CD4-positive, alpha-beta T cell treated with Interleukin-1 beta for 1 hour (primary cell): Measurements from ENCODE around the gene GABARAPL2.

Source experiments
- DNase-seq, 2 donors: peaks; one replicate each; pipeline ENCODE4 v3.0.0-alpha.2; 2020 to 2022

Gene GABARAPL2

GRCh38 chr16:75555213-75555706 lies 10.9 kb upstream of the GABARAPL2 start:
- DNase-seq: no peak

- DNase-seq: peak; percentile 97
Observed at GRCh38 chr16:75555707-75556430, 10.3 kb upstream of the GABARAPL2 start, which contains the start of gene TMEM231. TSS of gene TMEM231 (minus strand) at chr16:75556252. CDS start at chr16:75556209, 43 bp downstream.

- DNase-seq: no peak
Observed at GRCh38 chr16:75556431-75556950, 9.7 kb upstream of the GABARAPL2 start.

GRCh38 chr16:75558846-75559401 lies 7.3 kb upstream of the GABARAPL2 start:
- DNase-seq: no peak

- no peak for DNase-seq
Observed at GRCh38 chr16:75559564-75560372, 6.4 kb upstream of the GABARAPL2 start.

- no peak for DNase-seq
Observed at GRCh38 chr16:75565640-75566039, 539 bp upstream of the GABARAPL2 start.

DNA sequence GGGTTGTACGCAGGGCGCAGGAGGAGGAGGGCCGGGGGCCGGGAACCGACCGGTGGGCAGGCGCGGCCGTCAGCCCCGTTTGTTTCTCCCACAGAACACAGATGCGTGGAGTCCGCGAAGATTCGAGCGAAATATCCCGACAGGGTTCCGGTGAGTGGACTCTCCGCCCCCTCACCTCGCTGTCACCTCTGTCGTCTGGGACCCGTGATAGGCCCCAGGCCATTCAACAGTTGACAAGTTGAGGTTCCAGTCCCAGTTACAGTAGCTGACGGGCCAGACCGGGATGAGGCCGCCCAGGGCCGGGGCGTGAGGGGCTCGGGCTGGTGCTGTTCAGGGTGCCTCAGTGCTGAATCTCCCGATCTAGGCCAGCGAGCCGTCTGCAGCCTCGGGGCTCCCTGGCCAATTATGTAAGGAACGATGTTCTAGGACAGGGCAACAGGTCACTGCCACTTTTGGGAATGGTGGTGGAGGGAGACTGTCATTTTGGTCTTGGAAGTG lies 628 bp downstream of the GABARAPL2 start:
- peak; percentile 12 to 26 for DNase-seq

GRCh38 chr16:75567911-75568310 lies 1.7 kb downstream of the GABARAPL2 start:
- no peak for DNase-seq

GRCh38 chr16:75570396-75571065 lies 4.4 kb downstream of the GABARAPL2 start:
- DNase-seq: peak in 1 of 2 donors; percentile 7

DNA sequence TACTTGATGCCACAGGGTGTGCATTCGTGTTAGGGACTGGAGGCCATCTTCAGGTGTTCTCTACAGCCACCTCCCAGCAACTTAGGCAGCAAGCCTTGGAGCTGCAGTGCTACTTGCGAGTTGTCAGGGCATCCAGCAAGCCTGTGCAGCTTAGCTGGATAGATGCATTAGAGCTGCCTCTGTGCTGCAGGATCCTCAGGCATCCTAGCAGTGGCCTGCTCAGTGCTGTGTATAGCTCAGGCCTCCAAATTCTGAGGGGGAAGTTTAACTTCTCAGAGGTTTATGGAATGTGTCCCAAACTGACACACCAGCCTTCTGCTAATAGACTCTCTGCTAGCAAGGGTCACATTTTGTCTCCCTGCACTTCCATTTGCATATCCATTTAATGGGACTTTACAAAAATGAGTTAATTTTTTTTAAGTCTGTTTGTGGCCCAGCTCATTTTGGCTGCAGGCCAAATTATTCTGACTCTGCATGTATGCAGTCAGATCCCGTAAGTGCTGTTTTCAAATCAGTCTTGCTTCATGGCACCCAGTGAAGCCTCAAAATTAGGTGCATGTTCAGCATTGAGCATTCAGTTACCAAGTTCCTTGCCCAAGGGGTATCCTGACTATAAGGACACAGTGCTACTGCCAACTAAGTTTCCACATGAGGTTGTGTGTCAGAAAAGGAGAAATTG lies 6.8 kb downstream of the GABARAPL2 start:
- no peak for DNase-seq

DNA sequence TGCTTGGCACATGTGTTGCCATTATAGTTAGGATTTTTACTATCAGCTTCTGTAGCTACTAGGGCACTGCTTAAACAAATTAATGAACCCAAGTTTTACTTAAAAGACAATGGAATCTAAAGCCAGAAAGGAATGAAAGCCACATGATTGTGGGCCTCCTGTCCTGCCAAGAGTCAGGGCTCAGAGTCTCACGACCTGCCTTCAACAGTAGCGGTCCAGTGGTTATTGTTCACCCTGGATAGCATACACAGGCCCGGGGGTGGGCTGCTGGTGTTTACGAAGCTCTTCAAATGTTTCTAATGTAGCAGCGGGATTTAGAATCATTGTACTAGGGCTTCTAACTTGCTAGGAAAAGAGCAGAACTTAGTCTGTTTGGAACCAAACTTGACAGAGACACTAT lies 7.8 kb downstream of the GABARAPL2 start:
- no peak for DNase-seq

DNA sequence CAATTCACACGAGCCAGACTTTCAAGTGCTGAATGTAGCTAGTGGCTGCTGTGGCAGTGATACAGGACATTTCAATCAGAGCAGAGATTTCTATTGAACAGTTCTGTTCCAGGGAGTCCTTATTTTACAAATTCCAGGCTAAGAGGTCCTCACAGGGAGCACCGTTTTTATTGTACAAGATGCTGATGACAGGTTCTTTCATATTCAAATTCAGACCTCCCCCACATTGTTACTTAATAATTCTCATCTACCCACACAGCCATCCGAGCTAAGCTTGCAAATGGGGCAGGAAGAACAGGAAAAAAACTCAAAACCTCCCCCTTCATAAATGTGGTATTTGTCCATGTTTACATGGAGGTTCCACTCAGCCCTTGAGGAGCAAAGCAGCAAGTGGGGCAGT lies 9.8 kb downstream of the GABARAPL2 start:
- no peak for DNase-seq

- no peak for DNase-seq
Observed at GRCh38 chr16:75576384-75576811, 10.2 kb downstream of the GABARAPL2 start.

GRCh38 chr16:75578212-75578611 lies 12.0 kb downstream of the GABARAPL2 start:
- DNase-seq: no peak

GRCh38 chr16:75578725-75579124 lies 12.5 kb downstream of the GABARAPL2 start:
- DNase-seq: no peak

- DNase-seq: no peak
Observed at GRCh38 chr16:75579281-75579834, 13.2 kb downstream of the GABARAPL2 start.

DNA sequence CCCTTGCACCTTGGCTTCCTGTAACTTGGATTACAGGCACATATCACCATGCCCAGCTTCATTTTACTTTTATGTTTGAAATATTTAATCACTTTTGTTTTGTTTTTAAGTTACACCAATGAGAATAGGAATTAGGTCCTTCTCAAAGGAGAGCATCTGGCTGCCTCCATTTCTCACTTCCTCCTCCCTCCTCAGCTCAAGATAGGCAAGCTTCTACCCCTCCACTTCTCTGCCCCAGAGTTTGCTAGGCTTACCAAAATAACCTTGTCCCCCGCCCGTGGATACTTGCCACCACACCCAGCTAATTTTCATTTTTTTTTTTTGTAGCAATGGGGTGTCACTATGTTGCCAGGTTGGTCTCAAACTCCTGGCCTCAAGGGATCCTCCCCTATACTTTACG lies 17.9 kb downstream of the GABARAPL2 start:
- no peak for DNase-seq

DNA sequence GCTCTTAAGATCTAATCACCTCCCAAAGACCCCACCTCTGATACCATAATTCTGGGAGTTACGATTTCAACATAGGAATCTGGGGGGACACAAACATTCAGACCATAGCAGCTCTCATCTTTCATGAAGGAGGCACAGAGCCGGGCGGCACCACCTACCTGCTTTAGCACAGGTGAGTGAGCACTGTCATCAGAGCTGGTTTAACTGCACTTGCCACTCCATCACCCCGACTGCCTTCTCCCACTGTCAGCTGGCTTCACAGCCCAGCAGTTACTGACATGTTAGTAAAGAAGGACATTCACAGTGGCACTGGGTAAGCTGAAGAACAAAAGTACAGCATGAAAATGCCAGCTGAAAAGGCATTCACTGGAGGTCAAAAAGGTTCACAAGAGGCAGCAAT lies 22.5 kb downstream of the GABARAPL2 start:
- no peak for DNase-seq

DNA sequence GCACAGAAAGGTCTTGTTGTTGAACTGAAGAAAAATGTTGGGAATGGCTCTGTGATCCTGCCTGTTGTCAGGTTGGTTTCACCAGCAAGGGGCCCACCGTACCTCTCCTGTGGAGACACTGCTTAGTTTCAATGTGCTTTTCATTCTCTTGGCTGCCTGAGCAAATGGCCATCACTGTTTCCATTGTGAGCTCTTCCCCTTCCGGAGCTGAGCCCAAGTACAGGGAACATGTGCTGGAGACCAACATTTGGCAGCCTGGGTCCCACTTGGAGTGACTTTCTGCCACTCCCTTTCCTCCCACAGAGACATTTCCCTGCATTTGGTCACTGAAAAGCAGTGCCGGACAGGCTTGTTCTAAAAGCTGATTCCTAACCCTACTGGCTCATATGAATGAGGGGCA lies 23.1 kb downstream of the GABARAPL2 start:
- DNase-seq: no peak

DNA sequence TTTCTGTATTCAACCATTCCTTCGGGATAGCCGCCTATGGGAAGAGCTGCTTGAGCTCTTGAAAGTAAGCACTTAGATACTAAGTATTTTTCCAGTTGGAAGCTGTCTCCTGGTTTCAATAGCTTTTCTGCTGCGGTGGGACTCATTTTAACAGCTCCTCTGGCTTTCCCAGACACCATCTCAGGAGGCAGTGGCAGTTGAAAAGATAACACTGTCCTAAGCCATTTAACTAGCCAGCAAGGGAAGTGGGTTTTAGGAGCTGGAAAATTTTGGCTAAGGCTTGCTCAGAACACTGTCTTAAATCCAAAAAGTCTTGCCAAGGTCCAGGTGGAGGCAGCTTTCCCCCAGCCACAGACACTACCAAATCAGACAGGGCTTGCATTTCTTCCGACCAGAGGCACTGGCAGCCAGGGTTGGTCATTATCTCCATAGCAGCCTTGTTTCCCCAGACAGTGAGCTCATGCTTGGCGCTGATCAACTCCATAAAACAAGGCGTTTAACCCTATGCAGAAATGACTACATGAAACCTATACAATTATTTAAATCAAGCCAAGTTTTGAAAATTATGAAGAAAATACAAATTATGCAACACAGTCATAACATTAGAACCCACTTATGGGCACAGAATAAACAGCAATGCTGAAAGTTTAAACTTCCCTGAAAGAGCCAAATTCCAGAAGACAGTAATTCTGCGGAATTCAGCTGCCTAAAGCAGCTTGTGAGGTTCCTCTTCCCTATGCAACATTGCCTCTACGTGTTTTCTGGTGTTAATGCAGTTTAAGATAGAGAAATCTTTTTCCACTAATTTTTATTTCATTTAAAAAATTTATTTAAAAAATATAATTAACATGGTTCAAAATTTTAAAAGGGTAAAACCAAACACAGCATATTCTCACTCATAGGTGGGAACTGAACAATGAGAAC lies 25.0 kb downstream of the GABARAPL2 start:
- no peak for DNase-seq
